ENCODE measurements around the gene SDC1. TPM values are rescaled to one million over a fixed set of nuclear protein-coding genes. Genes with fewer than 3 reads are reported as not detected.
A peak's percentile ranks its signal among the peaks of the same experiment; 100 is the strongest.

The SDC1 gene
- total RNA-seq, 2 donors from 2014 or later: 156 to 213 TPM

DNA sequence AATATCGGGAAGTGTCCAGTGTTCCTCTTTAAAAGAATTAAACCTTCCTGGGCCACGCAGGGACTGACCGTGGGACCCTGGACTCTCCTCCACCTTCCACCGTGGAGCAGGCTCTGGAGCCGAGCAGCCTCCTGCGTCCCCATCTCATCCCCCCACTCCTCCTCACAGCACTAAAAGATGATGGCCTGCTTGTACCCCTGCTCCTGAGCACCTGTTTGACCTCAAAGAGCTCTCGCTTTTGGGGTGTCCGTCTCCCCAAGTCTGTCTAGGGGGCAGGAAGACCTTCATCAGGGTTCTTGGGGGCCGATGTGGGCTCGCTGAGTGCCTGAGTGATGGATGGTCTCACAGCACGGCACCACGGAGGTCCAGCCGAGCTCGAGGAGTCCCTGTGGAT is 1.2 kb upstream of the SDC1 start:
- peak overlapping the region; percentile 93 for H3K27ac ChIP-seq
- no peaks in the 10 kb centered on the region for H3K9me3 ChIP-seq
- no peak overlapping the region for H3K4me3 ChIP-seq
- TF ChIP-seq, protein P1, sequence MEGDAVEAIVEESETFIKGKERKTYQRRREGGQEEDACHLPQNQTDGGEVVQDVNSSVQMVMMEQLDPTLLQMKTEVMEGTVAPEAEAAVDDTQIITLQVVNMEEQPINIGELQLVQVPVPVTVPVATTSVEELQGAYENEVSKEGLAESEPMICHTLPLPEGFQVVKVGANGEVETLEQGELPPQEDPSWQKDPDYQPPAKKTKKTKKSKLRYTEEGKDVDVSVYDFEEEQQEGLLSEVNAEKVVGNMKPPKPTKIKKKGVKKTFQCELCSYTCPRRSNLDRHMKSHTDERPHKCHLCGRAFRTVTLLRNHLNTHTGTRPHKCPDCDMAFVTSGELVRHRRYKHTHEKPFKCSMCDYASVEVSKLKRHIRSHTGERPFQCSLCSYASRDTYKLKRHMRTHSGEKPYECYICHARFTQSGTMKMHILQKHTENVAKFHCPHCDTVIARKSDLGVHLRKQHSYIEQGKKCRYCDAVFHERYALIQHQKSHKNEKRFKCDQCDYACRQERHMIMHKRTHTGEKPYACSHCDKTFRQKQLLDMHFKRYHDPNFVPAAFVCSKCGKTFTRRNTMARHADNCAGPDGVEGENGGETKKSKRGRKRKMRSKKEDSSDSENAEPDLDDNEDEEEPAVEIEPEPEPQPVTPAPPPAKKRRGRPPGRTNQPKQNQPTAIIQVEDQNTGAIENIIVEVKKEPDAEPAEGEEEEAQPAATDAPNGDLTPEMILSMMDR (IDR thresholded peaks at IDR 0.05): no peak
- H3K4me1 ChIP-seq: peaks cover 4% of the 10 kb centered on the region
- no peak for DNase-seq
- H3K36me3 ChIP-seq: no peaks in the 10 kb centered on the region
- peak overlapping the region; percentile 54 to 73 for H3K9ac ChIP-seq (ENCODE audit: low read depth in 2 of 2, low read length in 2 of 2)
- no peaks in the 10 kb centered on the region for H3K27me3 ChIP-seq
- intact Hi-C loops (cut with DNase I): loop anchor here (10.0 kb wide), 2 partner anchors 91 to 121 kb away; no protein-coding TSS in a partner anchor

DNA sequence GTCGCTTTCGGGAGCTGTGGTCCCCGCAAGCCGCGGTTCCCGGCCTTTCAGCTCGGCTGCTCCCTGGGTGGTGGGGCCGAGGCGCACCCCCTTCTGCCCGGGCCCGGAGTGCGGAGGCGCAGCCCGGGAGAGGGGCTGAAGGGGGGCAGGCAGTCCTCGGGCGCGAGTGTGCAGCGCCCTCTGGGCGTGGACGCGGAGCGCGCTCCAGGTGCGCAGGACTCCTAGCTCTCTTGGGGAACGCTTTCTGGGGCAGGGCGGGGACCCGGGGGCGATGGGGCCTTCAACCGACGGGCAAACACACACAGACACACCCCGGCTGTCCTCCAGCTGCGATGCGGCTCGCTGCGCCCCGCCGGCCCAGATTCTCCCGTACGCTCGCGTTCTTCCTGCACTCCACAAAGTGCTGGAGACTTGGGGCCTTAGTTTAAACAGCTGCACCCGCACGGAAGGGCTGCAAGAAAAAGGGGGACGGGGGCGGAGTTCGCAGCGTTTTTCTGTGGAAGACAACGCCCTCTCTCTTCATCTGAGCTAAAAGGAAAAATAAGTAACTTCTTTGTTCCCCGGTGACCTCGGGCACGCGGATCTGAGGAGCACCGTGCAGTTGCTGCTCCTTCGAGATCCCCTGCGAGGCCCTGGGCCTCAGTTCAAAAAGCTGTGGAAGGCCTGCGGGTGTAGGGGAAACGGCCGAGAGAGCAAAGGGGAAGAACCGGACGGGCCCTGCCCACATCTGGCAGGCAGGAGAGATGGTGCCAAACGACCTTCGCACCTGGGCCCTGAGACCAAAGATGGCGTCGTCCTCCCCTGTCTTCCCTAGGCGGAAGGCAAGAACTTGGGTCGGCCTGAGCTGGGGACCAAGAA is 593 bp upstream of the SDC1 start:
- Histone ChIP-seq H3K27ac (peak overlapping the region; percentile 93), H3K36me3 (no peaks in the 10 kb centered on the region), H3K4me1 (peaks cover 4% of the 10 kb centered on the region), H3K27me3 (no peaks in the 10 kb centered on the region), H3K4me3 (peak overlapping the region; percentile 80), H3K9me3 (no peaks in the 10 kb centered on the region), H3K9ac (ENCODE audit: low read depth in 2 of 2, low read length in 2 of 2) (peak overlapping the region; percentile 54 to 73)
- TF ChIP-seq, protein P1 (IDR thresholded peaks at IDR 0.05): peak; percentile 47
- peak; percentile 88 for DNase-seq
- intact Hi-C loops (cut with DNase I): loop anchor here (10.0 kb wide), 2 partner anchors 91 to 121 kb away; no protein-coding TSS in a partner anchor

DNA sequence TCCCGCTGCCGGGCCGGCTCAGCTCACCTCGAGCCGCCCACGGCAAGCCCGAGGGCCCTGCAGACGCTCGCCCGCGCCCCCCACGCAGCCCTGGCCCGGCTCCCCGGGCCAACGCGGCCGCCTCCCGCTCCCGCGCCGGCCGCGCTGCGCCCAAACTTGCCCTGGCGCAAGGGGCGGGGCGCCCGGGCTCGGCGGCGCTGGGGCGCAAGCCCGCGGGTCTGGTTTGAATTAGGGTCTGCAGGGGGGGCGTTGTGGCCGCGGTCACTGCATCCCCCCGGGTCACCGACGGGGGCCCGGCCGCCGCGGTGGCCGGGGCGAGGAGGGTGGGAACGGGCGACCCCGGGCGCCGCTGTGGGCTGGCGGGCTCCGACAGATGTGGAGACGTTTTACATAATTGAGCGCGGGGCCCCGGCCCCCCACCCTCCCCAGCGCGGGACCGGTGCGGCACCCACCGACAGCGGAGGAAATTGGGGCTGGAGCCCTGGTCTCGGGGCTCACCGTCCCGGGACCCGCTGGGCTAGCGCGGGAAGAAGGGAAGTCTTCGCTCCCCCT is 690 bp downstream of the SDC1 start:
- Histone ChIP-seq H3K9me3 (no peaks in the 10 kb centered on the region), H3K4me3 (peak overlapping the region; percentile 80), H3K4me1 (peaks cover 4% of the 10 kb centered on the region), H3K27ac (peak overlapping the region; percentile 93), H3K36me3 (no peaks in the 10 kb centered on the region), H3K9ac (ENCODE audit: low read depth in 2 of 2, low read length in 2 of 2) (peak overlapping the region; percentile 69 to 90), H3K27me3 (no peaks in the 10 kb centered on the region)
- no peak for DNase-seq
- intact Hi-C loops (cut with DNase I): loop anchor here (10.0 kb wide), 2 partner anchors 89 to 119 kb away; no protein-coding TSS in a partner anchor
- TF ChIP-seq, protein P1 (IDR thresholded peaks at IDR 0.05): no peak

DNA sequence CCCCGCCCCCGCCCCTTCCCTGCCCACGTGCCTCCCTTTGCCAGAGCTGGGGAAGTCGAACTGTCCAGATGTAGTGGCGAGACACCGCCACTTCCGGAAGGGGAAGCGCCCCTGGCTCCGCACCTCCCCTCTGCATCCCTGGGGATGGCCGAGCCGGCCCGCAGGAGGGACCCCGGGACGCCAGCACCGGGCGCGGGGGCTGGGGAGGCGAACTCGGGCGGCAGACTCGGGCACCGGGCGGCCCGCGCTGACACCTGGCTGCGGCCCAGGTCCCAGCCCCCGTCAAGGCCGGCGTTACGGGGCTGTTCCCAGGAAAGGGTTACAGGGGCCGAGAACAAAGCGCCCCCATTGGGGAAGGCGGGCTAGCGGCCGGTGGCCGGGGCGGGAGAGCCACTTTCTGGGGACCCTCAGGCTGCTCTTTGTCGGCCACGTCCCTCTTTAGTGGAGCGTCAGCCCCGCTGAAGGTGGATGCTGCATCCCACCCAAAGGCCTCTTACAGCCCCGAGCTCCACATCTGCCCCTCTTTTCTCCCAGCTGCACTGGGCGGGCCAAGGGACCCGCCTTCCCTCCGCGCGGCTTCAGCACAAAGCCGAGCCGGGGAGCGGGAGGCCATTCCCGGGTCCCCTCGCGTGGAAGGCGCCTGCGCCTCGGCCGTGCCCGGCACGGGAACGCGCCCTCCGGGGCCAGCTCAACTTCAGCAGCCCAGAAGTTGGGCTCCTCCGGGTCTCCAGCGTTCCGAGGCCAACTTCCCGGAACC is 1.3 kb downstream of the SDC1 start:
- peak overlapping the region; percentile 47 to 90 for H3K9ac ChIP-seq (ENCODE audit: low read depth in 2 of 2, low read length in 2 of 2)
- no peaks in the 10 kb centered on the region for H3K27me3 ChIP-seq
- DNase-seq: no peak
- TF ChIP-seq, protein P1 (IDR thresholded peaks at IDR 0.05): no peak
- intact Hi-C loops (cut with DNase I): loop anchor here (10.0 kb wide), 2 partner anchors 89 to 119 kb away; no protein-coding TSS in a partner anchor
- no peaks in the 10 kb centered on the region for H3K36me3 ChIP-seq
- peaks cover 4% of the 10 kb centered on the region for H3K4me1 ChIP-seq
- H3K4me3 ChIP-seq: peak overlapping the region; percentile 80
- no peaks in the 10 kb centered on the region for H3K9me3 ChIP-seq
- H3K27ac ChIP-seq: peak overlapping the region; percentile 93

DNA sequence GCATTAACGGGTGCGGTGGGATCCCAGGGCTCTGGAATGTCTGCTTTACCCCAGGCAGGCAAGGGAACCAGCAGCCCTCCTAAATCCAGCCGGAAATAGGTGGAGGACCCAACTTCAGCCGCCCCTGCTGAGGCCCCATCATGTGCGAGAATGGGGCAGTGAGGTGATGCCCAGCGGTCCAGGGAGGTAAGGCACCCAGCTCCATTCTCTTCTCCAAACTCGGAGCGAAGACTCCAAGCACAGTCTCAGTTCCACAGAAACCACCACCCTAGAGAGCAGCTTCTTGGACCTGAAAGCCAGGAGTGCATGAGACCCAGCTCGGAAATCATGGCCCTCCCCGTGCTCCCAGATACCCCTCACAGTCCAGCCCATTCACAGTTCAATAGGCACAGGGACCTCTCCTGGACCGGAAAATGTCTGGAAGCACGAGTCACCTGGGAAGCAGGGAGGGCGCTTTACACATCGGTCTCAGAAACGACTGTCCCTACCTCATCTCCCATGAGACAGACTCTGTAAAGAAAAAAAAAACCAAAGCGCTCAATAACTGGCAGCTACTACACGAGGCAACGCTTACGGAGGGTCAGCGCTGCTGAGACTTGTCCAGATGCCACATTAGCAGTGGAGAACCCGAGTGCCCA is 2.0 kb downstream of the SDC1 start:
- Histone ChIP-seq H3K4me1 (peaks cover 4% of the 10 kb centered on the region), H3K27ac (peak overlapping the region; percentile 93), H3K9me3 (no peaks in the 10 kb centered on the region), H3K27me3 (no peaks in the 10 kb centered on the region), H3K9ac (ENCODE audit: low read depth in 2 of 2, low read length in 2 of 2) (peak overlapping the region; percentile 47 to 90), H3K4me3 (peak overlapping the region; percentile 80), H3K36me3 (no peaks in the 10 kb centered on the region)
- DNase-seq: no peak
- TF ChIP-seq, protein P1 (IDR thresholded peaks at IDR 0.05): no peak
- intact Hi-C loops (cut with DNase I): loop anchor here (10.0 kb wide), 2 partner anchors 88 to 118 kb away; no protein-coding TSS in a partner anchor
